GM12891 (cell line): Measurements from ENCODE around the gene SATB1.

Experiments used
- POLR2A ChIP-seq: IDR thresholded peaks from 2 replicates; pipeline ENCODE4 v1.6.1; 2011; ENCODE audit warnings: low read depth, low read length, control low read depth
- POLR2AphosphoS5 ChIP-seq: IDR thresholded peaks from 2 replicates; pipeline ENCODE4 v1.6.1; 2011; ENCODE audit warnings: low read depth, low read length, control low read depth
- TAF1 ChIP-seq: IDR thresholded peaks from 2 replicates; pipeline ENCODE4 v1.6.1; 2011; ENCODE audit warnings: low read depth, low read length, control low read depth

DNA sequence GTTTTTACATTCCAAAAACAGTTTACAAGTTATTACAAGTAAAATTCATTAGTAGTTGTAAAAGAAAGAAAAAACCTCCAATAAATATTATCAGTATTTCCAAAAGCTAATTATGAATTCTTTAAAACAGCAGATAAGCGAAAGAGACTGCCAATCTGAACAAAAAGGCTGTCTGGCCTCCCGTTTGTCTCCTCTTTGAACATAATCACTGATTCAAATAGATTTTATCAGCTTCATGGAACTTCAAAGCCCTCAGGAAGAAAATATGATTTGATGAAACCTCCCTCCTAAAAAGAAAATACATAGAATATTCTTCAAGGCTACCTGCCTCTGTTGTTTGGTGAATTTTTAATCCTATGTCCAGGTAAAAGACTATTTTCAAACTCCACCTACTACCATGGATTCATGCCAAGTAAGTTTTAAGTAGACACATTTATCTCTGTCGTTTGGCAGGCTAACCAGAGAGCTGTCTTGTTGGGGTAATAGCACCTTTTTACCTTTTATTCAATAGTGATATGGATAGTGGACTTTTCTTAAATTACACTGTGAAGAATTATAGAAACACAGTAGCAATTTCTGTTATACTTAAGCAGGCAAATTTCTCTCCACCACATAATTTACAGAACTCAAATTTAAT, 35.0 kb downstream of the SATB1 start:
- TF ChIP-seq POLR2AphosphoS5, result no peak
- TF ChIP-seq POLR2A, result no peak
- TF ChIP-seq TAF1, result no peak
